ENCODE data around the gene GET3.
"Not testable (repeated sequence)": the region's sequence is repeated elsewhere in the genome, so short reads cannot be mapped to it uniquely, and the experiment has no call there.

GET3 gene

DNA sequence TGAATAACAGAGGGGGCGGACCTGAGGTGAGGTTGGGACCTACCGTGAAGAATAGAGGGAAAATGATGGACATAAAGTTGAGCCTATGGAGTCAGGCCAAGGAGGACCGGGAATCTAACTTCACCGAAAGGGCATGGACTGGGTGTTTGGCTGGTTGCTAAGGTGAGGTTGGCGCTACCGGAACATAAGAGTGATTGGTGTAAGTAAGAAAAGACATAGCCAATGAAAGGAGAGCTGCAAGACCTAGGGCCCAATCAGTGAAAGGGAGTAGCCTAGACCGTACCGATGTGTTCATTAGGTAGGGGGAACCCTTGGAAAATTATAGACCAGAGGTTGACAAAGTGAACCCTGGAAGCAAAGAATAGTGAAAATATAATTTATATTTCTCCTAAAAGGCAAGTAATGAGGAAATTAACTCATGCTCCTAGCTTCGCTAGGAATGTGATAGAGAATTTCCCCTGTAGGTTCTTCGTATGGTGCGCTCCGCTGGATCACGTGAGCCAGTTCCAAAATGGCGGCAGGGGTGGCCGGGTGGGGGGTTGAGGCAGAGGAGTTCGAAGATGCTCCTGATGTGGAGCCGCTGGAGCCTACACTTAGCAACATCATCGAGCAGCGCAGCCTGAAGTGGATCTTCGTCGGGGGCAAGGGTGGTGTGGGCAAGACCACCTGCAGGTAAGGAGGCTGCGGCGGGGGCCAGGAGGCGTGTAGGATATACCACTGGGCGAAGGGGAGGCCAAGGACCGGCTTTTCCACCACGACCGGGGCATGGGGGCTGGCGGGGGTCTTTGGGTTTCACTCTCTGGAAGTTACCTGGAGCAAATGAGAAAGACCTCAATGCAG, at the start of gene GET3:
Gene GET3 (plus strand): TSS at position 503 of the 840 bp plus-strand sequence. CDS start 9 bp downstream, at position 512.
- DNase-seq, result peak; percentile 86

DNA sequence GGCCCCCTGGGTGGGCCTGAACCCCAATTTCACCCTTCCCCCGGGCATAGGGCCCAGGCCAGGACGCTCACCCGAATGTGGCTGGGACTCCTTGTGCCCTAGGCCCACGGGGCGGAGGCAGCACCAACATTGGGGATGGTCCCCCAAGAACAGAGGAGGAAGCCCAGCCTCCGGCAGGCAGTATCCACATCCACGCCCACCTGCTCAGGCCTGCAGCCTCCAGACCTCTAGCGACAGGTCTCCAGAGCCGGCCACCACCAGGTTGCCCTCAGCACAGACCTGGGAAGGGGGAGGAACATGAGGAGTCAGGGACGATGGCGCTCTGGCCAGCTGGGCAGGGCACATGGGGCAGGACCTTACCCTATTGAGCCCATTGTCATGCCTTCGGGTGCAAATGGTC, 48.3 kb upstream of the GET3 start:
- DNase-seq, result no peak

DNA sequence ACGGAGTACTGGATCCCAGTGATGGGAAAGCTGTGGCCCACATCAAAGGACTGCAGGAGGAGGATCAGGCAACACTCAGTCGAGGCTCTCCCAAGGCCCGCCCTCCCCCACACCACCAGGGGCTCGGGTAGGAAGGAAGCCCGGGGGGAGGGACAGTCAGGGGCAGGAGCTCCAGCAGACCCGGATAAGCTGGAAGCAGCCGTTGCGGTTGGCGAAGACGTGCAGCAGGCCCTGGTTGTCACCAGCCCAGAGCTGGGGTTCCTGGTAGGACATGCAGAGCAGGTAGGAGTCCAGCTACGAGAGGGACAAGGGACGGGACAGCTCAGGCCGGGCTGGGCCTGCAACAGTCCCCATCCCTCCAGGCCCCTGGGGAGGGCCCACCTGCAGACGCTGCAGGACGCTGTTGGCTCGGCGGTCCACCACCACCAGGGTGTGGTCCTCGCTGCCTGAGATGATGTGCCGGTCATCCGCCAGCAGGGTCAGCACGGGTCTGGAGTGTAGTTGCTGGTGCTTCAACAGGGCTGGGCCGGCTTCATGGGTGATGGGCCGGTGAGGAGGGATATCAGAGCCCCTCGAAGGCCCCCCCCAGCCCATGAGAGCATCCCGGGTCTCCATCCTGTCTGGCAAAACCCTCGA, 47.6 kb upstream of the GET3 start:
- no peak for DNase-seq

DNA sequence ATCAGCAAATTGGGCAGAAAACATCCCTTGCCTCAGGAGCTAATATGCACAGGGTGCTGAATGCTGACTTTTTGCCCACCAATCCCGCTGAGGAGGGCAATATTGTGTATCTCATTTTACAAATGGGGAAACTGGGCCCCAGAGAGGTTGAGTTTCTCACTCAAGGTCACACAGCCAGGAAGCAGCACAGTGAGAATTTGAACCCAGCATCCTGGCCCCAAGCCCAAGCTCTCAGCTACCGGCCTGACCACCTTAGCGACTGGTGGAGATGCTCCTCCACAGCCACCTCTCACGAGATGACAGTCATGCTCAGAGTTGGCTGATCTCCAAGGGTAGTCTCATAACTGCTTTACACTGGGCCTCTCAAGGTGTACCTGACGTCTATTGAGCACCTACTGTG, 44.3 kb upstream of the GET3 start:
- DNase-seq, result no peak

DNA sequence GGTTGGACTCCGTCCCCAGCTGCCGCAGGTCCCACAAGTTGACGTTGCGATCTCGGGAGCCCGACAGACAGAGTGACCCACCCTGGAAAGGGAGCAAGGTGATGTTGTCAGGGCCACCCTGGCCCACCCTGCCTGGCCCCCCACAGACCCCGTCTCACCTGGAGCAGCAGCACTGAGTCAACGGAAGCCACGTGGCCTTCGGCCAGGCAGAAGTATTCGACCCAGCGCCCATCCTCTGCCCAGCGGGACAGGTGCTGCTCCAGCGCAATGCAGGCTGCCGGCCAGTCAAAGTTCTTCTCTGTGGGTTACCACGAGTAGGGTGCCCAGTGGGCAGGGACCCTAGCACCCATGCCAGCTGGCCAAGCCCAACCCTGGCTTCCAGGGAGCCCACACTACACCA, 42.7 kb upstream of the GET3 start:
- DNase-seq, result no peak

DNA sequence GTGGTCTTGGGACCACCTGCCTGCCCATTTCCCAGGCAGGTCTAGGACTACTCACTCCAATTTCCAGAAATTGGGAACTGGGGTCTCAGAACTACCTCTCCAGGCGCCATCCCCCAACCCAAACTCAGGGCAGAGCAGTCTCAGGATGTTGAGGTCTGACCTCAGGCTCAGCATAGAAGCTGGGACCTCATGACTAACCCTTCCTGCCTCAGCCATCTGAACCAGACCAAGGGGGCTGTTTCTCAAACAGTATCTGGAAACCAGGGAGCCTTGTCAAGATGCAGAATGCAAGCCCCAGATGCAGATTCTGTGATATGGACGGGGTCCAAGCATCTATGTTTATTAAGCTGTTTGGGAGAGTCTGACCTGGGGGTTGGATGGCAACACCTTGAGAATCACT, 42.2 kb upstream of the GET3 start:
- no peak for DNase-seq

DNA sequence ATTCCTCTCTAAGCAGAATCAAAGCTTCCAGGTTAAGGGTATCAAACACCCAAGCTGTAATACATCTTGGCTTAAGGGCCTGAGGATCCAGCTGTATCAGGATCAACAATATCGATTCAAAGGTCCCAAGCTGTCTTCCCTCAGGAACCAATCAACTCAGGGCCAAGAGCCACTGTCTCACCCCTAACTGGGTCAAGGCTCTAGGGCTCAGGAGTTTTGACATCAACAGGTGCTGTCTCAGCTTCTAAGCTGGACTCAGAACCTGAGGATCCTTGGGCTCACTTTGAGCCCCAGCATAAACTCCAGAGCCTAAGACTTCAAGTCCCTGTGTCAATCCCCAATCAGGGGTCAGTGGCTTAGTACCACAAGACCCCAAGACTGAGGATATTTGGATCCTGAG, 41.8 kb upstream of the GET3 start:
- no peak for DNase-seq

DNA sequence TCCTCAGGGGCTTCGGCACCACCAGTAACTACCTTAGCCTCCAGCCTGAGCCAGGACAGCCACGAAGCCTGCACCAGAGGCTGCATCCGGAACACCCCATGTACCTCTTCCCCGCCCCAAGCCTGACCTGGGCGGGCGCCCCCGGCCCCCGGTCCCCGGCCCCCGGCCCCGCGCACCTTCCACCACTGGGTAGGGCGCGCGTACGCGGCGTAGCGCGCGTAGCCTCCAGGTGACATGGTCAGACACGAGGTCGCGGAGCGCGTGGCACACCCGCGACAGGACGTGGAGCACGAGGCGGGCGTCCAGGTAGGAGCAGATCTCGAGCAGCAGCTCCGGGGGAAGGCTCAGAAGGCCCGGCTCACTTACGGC, 41.3 kb upstream of the GET3 start:
- DNase-seq, result peak; percentile 43

DNA sequence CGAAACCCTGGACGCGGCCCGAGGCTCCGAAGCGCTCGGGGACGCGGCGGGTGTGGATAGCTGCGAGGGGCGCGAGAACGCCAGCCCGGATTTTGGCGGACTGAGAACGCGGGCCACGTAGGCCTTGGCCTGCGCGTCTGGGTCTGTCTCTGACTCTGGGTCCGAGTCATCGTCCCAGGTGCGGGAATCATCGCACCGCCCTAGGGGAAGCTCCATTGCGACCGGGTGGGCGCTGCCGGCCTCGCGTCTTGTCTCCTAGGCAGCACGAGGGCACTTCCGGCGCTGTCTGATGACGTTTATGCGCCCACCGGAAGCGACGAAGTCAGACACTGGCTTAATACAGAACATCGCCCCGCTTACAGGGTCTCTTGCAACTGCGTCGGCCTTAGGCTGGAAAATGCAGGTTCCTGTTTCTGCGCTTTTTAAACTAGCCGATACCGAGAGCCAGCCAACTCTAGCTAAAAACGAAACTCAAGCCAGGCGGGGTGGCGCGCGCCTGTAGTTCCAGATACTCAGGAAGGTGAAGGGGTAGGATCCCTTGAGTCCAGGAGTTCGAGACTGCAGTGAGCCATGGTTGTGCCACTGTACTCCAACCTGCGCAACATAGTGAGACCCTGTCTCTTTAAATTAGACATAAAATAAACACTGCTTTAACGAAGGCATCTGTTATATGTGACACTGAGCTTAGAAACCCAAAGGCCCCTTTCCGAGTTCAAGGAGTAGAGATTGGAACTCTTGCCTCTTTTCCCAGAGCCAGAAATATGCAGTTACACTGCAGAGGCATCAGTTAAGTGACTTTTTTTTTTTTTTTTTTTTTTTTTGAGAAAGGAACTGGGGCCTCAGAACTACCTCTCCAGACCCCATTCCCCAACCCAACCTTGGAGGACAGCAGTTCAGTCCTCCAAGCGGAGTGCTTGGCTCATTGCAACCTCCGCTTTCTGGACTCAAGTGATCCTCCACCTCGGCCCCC, 40.6 kb upstream of the GET3 start, which contains the start of gene FBXW9:
Gene FBXW9 (minus strand): TSS at position 266 of the 970 bp plus-strand sequence. CDS start 50 bp downstream, at position 216.
- DNase-seq, result peak; percentile 97

DNA sequence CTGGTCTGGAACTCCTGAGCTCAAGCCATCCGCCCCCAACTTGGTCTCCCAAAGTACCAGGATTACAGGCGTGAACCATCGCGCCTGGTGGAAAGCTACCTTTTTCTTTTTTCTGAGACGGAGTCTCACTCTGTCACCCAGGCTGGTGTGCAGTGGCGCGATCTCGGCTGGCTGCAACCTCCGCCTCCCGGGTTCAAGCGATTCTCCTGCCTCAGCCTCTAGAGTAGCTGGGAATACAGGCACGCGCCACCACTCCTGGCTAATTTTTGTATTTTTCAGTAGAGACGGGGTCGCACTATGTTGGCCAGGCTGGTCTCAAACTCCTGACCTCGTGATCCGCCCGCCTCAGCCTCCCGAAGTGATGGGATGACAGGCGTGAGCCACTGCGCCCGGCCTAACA, 39.9 kb upstream of the GET3 start:
- not testable (repeated sequence) for DNase-seq

DNA sequence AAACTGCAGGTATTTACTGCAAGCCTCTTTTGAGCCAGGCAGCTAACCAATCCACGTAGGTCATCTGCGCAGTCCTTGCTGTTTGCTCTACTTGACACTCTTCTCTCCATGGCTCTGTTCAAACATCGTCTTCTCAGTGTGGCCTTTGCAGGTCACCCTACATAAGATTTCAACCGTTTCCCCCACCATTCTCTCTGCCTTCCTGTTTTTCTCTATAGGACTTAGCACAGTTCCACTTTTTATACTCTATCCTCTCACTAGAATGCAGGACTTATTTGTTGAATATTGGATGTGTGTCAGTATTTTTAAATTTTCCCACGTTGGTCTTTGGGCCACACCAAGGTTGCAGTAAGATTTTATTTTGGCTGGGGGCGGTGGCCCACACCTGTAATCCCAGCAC, 39.2 kb upstream of the GET3 start:
- no peak for DNase-seq

DNA sequence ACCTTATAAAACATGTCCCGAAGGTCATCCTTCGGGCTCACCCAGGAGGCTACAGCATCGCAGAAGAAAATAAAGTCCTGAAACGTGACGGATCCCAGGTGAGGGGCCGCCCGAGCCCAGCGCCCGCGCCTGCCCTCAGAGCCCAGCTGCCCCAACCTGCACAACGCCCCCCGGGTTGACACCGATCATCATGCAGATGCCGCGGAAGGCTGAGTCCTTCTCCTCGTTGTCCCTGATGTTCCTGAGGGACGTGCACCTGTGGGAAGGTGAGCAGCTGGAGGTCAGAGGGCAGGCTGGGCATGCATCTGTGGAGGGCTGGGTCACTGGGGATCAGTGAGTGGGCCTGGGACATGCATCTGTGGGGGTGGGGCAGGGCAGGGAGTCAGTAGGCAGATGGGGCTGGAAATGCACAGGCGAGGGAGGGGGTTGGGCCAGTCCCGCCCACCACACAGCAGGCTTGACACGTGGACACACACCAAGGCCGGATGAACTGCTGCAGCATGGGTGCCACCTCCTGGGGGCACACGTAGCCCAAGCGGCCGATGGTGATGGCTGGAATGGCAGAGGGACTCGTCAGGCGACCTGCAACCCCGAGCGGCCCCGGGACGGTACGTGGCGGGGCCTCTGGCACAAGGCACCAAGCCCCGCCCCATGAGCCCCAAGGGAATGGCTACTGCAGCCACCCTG, 35.6 kb upstream of the GET3 start:
- no peak for DNase-seq

DNA sequence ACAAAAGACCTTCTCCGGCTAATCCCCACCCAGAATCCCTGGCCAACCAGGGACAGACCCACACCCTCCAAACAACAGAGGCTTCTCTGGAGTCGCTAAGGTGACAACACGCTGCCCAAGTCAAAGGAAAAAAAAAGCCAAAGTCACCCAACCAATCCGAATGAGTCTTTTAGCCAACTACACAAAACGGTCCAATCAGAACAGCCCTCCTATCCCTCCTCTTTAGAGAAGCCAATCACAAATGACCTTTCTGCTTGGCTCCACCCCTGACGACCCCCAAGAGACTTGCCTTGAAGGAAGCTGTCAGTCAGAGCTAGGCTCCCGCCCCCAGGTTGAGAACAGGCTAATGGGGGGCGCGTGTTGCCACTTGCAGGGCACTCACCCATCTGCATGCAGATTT, 34.3 kb upstream of the GET3 start:
- peak; percentile 48 for DNase-seq

DNA sequence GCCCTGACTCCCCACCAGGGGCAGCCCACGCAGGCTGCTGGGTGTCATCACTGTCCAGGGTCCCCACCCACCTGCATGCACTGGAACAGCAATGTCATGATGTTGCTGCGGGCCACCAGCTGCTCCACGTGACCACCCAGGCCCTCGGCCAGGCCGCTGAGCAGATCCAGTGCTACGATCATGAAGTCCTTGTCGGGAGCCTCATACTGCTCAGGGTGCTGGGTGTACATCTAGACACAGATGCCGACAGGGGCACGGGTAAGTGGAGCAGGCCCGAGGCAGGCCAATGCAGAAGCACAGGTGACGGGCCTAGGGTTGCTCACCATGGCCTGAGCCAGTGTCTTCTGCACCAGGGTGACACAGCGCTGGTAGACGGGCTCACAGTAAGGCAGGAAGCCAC, 32.1 kb upstream of the GET3 start:
- DNase-seq, result no peak

DNA sequence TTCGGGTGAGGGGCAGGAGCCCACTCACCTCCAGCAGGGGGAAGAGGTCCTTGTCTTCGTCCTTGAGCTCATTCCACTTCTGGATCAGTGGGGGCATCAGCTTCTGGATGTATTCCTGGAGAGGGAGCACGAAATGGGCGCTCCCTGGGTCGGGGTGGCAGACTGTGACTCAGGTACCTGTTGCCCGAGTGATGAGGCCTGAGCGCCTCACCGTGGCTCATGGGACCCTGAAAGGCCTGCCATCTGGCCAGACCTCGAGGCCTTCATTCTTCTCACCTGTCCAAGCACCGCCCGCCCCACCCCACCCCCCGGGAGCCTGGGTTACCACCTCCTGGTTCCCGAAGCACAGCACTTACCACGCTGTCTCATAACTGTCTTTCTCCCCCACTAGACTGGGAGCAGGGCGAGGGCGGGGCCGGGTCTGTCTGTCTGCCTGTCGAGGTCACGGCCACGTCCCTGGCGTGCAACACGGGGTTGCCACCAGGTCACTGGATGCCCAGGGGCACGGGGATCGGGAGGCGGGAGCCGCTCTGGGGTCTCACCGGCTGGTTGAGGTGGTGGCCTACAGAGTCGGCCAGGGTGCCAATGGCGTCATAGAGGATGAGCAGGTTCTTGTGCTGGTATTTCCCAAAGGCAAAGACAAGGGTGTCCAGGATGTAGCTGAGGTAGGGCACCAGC, 31.5 kb upstream of the GET3 start:
- no peak for DNase-seq

DNA sequence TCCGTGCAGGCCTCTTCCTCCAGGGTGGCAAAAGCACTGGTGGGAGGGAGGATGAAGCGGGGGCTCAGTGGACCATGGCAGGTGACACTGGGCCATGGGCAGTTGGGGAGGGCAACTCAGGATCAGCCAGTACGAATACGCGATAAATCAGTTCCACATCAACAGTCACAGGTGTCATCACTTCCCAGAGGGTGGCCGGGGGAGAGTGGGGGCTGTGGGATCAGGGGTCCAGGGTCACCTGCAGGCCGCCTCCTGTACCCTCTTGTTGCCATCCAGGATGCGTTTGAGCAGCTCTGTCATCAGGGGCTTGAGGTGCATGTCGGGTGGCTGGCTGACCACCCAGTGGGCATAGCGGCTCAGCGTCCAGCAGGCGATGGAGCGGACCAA, 31.0 kb upstream of the GET3 start:
- DNase-seq, result no peak

DNA sequence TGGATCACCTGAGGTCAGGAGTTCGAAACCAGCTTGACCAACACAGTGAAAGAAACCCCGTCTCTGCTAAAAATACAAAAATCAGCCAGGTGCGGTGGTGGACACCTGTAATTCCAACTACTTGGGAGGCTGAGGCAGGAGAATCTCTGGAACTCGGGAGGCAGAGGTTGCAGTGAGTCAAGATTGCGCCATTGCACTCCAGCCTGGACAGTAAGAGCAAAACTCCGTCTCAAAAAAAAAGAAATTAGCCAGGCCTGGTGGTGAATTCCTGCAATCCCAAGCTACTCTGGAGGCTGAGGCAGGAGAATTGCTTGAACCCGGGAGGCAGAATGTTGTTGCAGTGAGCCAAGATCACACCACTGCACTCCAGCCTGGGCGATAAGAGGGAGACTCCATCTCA, 28.7 kb upstream of the GET3 start:
- no peak for DNase-seq

DNA sequence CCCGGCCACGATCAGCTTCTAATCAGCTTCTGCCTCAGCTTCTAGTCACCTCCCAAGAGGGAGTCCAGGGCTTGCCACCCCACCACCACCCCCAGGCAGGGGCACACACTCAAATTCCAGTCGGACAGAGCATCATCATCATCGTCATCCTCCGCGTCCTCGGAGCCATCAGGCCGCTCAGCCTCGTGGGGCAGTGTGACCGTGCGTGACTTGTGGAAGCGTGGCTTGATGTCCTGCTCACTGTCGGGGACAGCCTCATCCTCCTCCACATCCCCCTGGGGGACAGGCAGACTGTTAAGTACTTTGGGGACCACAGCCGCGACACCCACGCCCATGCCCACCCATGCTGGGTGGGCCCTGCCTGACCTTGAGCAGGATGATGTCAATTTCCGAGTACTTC, 26.1 kb upstream of the GET3 start:
- no peak for DNase-seq

DNA sequence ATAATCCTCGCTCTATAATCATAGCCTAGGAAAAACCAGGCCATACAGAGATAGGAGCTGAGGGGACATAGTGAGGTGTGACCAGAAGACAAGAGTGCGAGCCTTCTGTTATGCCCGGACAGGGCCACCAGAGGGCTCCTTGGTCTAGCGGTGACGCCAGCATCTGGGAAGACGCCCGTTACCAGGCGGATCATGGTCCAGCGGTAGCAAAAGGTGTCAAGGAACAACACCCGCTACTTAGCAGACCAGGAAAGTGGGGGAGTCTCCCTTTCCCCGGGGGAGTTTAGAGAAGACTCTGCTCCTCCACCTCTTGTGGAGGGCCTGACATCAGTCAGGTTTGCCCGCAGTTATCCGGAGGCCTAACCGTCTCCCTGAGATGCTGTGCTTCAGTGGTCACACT, 25.2 kb upstream of the GET3 start:
- DNase-seq, result not testable (repeated sequence)

DNA sequence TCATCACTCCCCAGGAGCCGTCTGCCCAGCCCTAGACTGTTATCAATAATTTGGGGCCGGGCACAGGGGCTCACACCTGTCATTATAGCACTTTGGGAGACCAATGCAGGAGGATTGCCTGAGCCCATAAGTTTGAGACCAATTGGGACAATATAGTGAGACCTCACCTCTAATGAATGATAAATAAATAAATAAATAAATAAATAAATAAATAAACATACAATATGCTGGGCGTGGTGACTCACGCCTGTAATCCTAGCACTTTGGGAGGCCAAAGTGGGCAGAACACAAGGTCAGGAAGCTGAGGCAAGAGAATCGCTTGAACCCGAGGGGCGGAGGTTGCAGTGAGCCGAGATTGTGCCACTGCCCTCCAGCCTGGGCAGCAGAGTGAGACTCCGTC, 24.0 kb upstream of the GET3 start:
- DNase-seq, result not testable (repeated sequence)

DNA sequence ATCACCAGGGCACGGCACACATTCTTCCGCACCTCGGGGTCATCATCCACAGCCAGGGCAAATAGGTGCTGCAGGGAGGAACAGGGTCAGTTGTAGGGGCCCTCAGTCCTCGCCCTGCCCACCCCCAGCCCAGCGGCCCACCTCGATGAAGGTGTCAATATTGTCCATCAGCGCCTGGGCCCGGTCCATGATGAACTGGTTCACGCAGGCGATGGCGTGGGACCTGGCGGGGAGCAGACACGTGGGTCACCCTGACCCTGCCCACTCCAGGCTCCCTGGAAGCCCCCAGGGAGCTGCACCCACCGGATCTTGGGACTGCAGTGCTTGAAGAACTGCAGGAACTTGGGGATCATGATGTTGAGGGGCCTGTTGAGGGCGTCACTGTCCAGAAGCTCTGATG, 22.2 kb upstream of the GET3 start:
- DNase-seq, result no peak

DNA sequence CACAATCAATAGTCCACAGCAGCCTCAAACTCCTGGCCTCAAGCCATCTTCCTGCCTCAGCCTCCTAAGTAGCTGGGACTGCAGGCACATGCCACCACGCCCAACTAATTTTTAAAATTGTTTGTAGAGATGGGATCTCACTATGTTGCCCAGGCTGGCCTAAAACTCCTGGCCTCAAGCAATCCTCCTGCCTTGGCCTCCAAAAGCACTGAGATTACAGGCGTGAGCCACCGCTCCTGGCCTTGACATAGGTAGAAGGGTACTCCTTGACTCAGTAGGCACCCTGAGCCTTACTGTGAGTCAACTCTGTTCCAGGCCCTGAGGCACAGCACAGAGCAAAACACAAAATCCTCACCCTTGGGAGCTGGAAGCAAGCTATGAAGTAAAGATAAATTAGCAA, 21.4 kb upstream of the GET3 start:
- DNase-seq, result no peak

Measured in stimulated activated CD4-positive, alpha-beta T cell treated with anti-CD3 and anti-CD28 coated beads, Interleukin-15, amount 100 ng/mL, for 24 hours (primary cell).